Right atrium auricular region (tissue), 2 donors: ENCODE results near the gene ASXL3. TPM values are rescaled to one million over a fixed set of nuclear protein-coding genes. Genes with fewer than 3 reads are reported as not detected.

Experiments
- DNase-seq: peaks from one replicate; pipeline ENCODE4 v3.0.0-alpha.2; 2019; ENCODE audit warnings: low spot score
- H3K27ac ChIP-seq, 2 donors: fragments of 200-600 bp; sonication (generic); 1 replicate in 1 of 2; 2 replicates in 1 of 2; pipeline ENCODE4 v1.5.1; 2016 to 2019
- H3K27me3 ChIP-seq, 2 donors: fragments of 200-600 bp; sonication (generic); one replicate each; pipeline versions ENCODE4 v1.5.1 to v1.6.0; 2017 to 2019
- H3K36me3 ChIP-seq: fragments of 200-600 bp; sonication (generic); one replicate; pipeline ENCODE4 v1.5.1; 2016
- H3K4me1 ChIP-seq, 2 donors: fragments of 200-600 bp; sonication (generic); one replicate each; pipeline versions ENCODE4 v1.5.1 to v1.6.0; 2017 to 2019
- H3K4me3 ChIP-seq, 2 donors: fragments of 200-600 bp; sonication (generic); 1 replicate in 1 of 2; 2 replicates in 1 of 2; pipeline ENCODE4 v1.5.1; 2017 to 2019; ENCODE audit warnings: mild to moderate bottlenecking in 1 of 2, moderate library complexity in 1 of 2
- H3K9me3 ChIP-seq, 2 donors: fragments of 200-600 bp; sonication (generic); one replicate each; pipeline ENCODE4 v1.5.1; 2019
- CTCF ChIP-seq, 2 donors: fragments of 200-600 bp; sonication (generic); IDR thresholded peaks; one replicate each; pipeline ENCODE4 v1.5.1; 2019; ENCODE audit warnings: antibody characterized with exemption in 2 of 2
- total RNA-seq, 2 donors: library from RNA; depleted of rRNA; stranded (reverse); fragments of >200 nt; gene quantifications; one replicate each; pipeline ENCODE4 v1.1.0, GENCODE V29; 2016

Gene ASXL3
- total RNA-seq, 2 donors from 2014 or later: 2.6 to 4.8 TPM

GRCh38 chr18:33706391-33706790, 128.4 kb downstream of the ASXL3 start:
- TF ChIP-seq CTCF (IDR thresholded peaks at IDR 0.05): no peak
- no peaks in the 10 kb centered on the region for H3K27me3 ChIP-seq
- H3K4me3 ChIP-seq: no peak overlapping the region
- H3K9me3 ChIP-seq: no peaks in the 10 kb centered on the region
- H3K4me1 ChIP-seq: no peaks in the 10 kb centered on the region
- no peak overlapping the region for H3K27ac ChIP-seq
- H3K36me3 ChIP-seq: no peaks in the 10 kb centered on the region
- no peak for DNase-seq

- TF ChIP-seq CTCF (IDR thresholded peaks at IDR 0.05): no peak
- Histone ChIP-seq H3K27ac (no peak overlapping the region), H3K36me3 (no peaks in the 10 kb centered on the region), H3K4me3 (no peak overlapping the region), H3K4me1 (no peaks in the 10 kb centered on the region), H3K9me3 (no peaks in the 10 kb centered on the region), H3K27me3 (no peaks in the 10 kb centered on the region)
- DNase-seq: no peak
Observed at GRCh38 chr18:33708876-33709275, 130.9 kb downstream of the ASXL3 start.

DNA sequence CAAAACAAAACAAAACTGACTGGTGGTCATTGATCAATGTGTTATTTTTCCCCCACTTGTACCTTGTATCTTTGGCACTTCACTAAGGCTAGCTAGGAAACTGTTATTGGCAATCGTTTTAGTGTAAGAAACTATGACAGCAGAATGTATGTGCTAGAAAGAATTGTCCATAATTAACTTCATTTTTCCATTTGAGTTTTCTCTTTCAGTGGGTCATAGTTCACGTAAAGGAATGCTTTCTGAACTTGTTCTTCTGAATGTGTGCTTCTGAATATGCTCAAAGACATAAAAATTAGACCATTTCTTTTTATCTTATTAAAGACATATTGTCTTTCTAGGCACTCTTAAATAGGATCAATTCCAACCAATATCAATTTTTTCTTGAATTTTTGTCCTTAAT, 132.2 kb downstream of the ASXL3 start:
- Histone ChIP-seq H3K27ac (no peak overlapping the region), H3K36me3 (no peaks in the 10 kb centered on the region), H3K27me3 (no peaks in the 10 kb centered on the region), H3K4me1 (no peaks in the 10 kb centered on the region), H3K4me3 (no peak overlapping the region), H3K9me3 (no peaks in the 10 kb centered on the region)
- TF ChIP-seq CTCF (IDR thresholded peaks at IDR 0.05): no peak
- no peak for DNase-seq

- Histone ChIP-seq H3K27me3 (no peaks in the 10 kb centered on the region), H3K9me3 (no peaks in the 10 kb centered on the region)
- DNase-seq: no peak
Observed at GRCh38 chr18:33711514-33711913, 133.5 kb downstream of the ASXL3 start.

GRCh38 chr18:33712719-33713118, 134.7 kb downstream of the ASXL3 start:
- Histone ChIP-seq H3K9me3 (no peaks in the 10 kb centered on the region), H3K27ac (no peak overlapping the region), H3K27me3 (no peaks in the 10 kb centered on the region), H3K4me3 (no peak overlapping the region), H3K36me3 (no peaks in the 10 kb centered on the region), H3K4me1 (no peaks in the 10 kb centered on the region)
- DNase-seq: no peak
- no peak for TF ChIP-seq CTCF (IDR thresholded peaks at IDR 0.05)

More at GRCh38 chr18:33711514-33711913, 133.5 kb downstream of the ASXL3 start:
- TF ChIP-seq CTCF (IDR thresholded peaks at IDR 0.05): no peak
- no peak overlapping the region for H3K27ac ChIP-seq
- H3K4me3 ChIP-seq: no peak overlapping the region
- H3K4me1 ChIP-seq: no peaks in the 10 kb centered on the region
- H3K36me3 ChIP-seq: no peaks in the 10 kb centered on the region

- Histone ChIP-seq H3K27ac (peak overlapping the region in 1 of 2 donors; percentile 6), H3K36me3 (no peaks in the 10 kb centered on the region), H3K27me3 (no peaks in the 10 kb centered on the region), H3K4me3 (no peak overlapping the region), H3K4me1 (no peaks in the 10 kb centered on the region), H3K9me3 (no peaks in the 10 kb centered on the region)
- no peak for TF ChIP-seq CTCF (IDR thresholded peaks at IDR 0.05)
- DNase-seq: no peak
Observed at GRCh38 chr18:33716061-33716683, 138.2 kb downstream of the ASXL3 start.
